Measurements from ENCODE around the gene COG1.

DNA sequence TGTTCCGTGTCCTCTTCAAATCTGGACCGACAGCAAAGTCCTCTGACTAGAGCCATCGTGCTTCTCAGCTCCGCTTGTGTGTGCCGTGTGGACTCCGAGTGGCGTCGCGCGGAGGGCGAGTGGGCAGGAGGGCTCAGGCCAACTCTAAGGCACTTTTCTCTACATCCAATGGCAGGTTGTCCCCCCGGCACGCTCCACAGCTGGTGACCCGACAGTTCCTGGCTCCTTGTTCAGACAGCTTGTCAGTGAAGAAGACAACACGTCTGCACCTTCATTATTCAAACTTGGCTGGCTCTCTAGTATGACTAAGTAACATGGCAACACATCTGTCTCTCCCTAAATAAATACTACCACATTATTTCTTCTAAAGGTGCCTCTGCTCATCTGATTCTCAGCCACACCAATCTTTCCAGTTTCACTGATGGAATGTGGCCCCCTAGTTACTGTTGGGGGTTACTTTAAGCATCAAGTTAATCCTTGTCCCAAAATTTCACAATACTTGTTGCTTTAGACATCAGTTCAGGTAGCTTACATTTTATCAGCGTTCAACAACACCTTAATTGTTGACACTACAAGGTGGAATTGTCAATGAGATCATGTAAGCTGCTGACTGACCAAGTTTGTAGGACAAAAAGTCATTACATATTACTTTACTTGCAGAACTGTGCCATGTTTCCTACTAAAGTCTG, 15.4 kb downstream of the COG1 start:
- TF ChIP-seq HOXB5 (CRISPR knock-in tag; IDR thresholded peaks at IDR 0.05) = no peak
- TF ChIP-seq CTCF (IDR thresholded peaks at IDR 0.05) = no peak
- TF ChIP-seq POLR2A (IDR thresholded peaks at IDR 0.05; ENCODE audit: low read length) = no peak
- no peak for TF ChIP-seq SMC3 (IDR thresholded peaks at IDR 0.05)

Data from A549 (cell line).